Measurements from ENCODE around the gene TSPAN11.

- TF ChIP-seq ZNF70 (CRISPR knock-in tag; IDR thresholded peaks at IDR 0.05) (no peak), CREB5 (CRISPR knock-in tag; IDR thresholded peaks at IDR 0.05; ENCODE audit: low read depth) (no peak), TSHZ2 (CRISPR knock-in tag; IDR thresholded peaks at IDR 0.05) (no peak), ZFP30 (CRISPR knock-in tag; IDR thresholded peaks at IDR 0.05) (no peak), ARNTL (CRISPR knock-in tag; IDR thresholded peaks at IDR 0.05; ENCODE audit: borderline replicate concordance, low read depth) (no peak), ZFP3 (CRISPR knock-in tag; IDR thresholded peaks at IDR 0.05) (no peak), ZNF8 (CRISPR knock-in tag; IDR thresholded peaks at IDR 0.05) (no peak), GLIS3 (CRISPR knock-in tag; IDR thresholded peaks at IDR 0.05) (no peak), OSR1 (CRISPR knock-in tag; IDR thresholded peaks at IDR 0.05) (no peak)
- TF ChIP-seq, protein P1, sequence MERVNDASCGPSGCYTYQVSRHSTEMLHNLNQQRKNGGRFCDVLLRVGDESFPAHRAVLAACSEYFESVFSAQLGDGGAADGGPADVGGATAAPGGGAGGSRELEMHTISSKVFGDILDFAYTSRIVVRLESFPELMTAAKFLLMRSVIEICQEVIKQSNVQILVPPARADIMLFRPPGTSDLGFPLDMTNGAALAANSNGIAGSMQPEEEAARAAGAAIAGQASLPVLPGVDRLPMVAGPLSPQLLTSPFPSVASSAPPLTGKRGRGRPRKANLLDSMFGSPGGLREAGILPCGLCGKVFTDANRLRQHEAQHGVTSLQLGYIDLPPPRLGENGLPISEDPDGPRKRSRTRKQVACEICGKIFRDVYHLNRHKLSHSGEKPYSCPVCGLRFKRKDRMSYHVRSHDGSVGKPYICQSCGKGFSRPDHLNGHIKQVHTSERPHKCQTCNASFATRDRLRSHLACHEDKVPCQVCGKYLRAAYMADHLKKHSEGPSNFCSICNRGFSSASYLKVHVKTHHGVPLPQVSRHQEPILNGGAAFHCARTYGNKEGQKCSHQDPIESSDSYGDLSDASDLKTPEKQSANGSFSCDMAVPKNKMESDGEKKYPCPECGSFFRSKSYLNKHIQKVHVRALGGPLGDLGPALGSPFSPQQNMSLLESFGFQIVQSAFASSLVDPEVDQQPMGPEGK (CRISPR knock-in tag; IDR thresholded peaks at IDR 0.05; ENCODE audit: borderline replicate concordance), result no peak
- TF ChIP-seq, protein P2, sequence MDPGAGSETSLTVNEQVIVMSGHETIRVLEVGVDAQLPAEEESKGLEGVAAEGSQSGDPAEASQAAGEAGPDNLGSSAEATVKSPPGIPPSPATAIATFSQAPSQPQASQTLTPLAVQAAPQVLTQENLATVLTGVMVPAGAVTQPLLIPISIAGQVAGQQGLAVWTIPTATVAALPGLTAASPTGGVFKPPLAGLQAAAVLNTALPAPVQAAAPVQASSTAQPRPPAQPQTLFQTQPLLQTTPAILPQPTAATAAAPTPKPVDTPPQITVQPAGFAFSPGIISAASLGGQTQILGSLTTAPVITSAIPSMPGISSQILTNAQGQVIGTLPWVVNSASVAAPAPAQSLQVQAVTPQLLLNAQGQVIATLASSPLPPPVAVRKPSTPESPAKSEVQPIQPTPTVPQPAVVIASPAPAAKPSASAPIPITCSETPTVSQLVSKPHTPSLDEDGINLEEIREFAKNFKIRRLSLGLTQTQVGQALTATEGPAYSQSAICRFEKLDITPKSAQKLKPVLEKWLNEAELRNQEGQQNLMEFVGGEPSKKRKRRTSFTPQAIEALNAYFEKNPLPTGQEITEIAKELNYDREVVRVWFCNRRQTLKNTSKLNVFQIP (CRISPR knock-in tag; IDR thresholded peaks at IDR 0.05; ENCODE audit: borderline replicate concordance, low read depth), result no peak
Measured at GRCh38 chr12:30991466-30991865, 64.9 kb downstream of the TSPAN11 start.

Data from SK-N-SH treated with all-trans-retinoic acid at 6 μM for 48 hours (cell line).